Measurements from ENCODE around the gene MBD3. TPM values are rescaled to one million over a fixed set of nuclear protein-coding genes. Genes with fewer than 3 reads are reported as not detected.

MBD3 gene
- total RNA-seq, 1 experiment from 2014 or later = 128 TPM

- Mint-ChIP-seq H3K27ac (no peak overlapping the region), H3K4me1 (no peaks in the 10 kb centered on the region), H3K9me3 (no peaks in the 10 kb centered on the region; a peak in 2 of 5 replicates), H3K36me3 (ENCODE audit: insufficient read depth in 1 of 3, low read depth in 3 of 3) (no peaks in the 10 kb centered on the region; a peak in 1 of 7 replicates), H3K27me3 (ENCODE audit: low read depth) (peaks cover 19% of the 10 kb centered on the region), H3K4me3 (no peak overlapping the region)
- Histone ChIP-seq H3K23me2 (ENCODE audit: insufficient read length, low read depth, low read length, poor library complexity, severe bottlenecking) (peaks cover 4% of the 10 kb centered on the region), H3K4me2 (ENCODE audit: insufficient read depth, insufficient read length, low read length) (no peak overlapping the region), H3K27me3 (ENCODE audit: insufficient read depth, low read length) (no peaks in the 10 kb centered on the region), H3K4ac (ENCODE audit: low read depth, low read length) (no peak overlapping the region), H4K8ac (replicated peaks; ENCODE audit: insufficient read length, low read depth, low read length) (no peak overlapping the region), H4K91ac (ENCODE audit: insufficient read length, low read depth, low read length) (no peak overlapping the region), H3K79me2 (ENCODE audit: insufficient read depth, low read length) (no peaks in the 10 kb centered on the region), H2AFZ (ENCODE audit: low read length) (no peak overlapping the region), H2AK5ac (ENCODE audit: insufficient read length, low read length) (no peak overlapping the region), H3K9ac (ENCODE audit: extremely low read depth, insufficient read length, low read length) (no peak overlapping the region), H2BK12ac (ENCODE audit: insufficient read length, low read depth, low read length) (no peak overlapping the region), H3T11ph (ENCODE audit: low read length) (no peak overlapping the region), H2BK20ac (ENCODE audit: low read depth, low read length, poor library complexity, severe bottlenecking) (no peak overlapping the region), H3K4me1 (ENCODE audit: insufficient read depth, low read length) (no peaks in the 10 kb centered on the region), H3K18ac (ENCODE audit: insufficient read length, low read depth, low read length) (no peak overlapping the region), H3K9me3 (ENCODE audit: control insufficient read depth, low read depth, low read length) (no peaks in the 10 kb centered on the region), H3K14ac (ENCODE audit: insufficient read depth, low read length) (no peak overlapping the region), H2BK5ac (ENCODE audit: insufficient read length, low read length) (no peak overlapping the region), H3K79me1 (ENCODE audit: insufficient read depth, low read depth, low read length, poor library complexity, severe bottlenecking) (no peaks in the 10 kb centered on the region), H2BK120ac (ENCODE audit: low read depth, low read length, poor library complexity, severe bottlenecking) (no peak overlapping the region), H2BK15ac (ENCODE audit: low read depth, low read length) (no peak overlapping the region), H4K20me1 (ENCODE audit: control insufficient read depth, insufficient read depth, insufficient read length) (no peaks in the 10 kb centered on the region), H3K27ac (ENCODE audit: insufficient read length, low read depth, low read length) (no peak overlapping the region), H3K23ac (ENCODE audit: insufficient read length, low read depth, low read length) (no peak overlapping the region), H4K5ac (ENCODE audit: insufficient read length, low read depth, low read length) (no peak overlapping the region), H3K56ac (ENCODE audit: insufficient read length, low read depth, low read length) (no peak overlapping the region)
- 100% methylated on average over 3 of the region's 4 CpGs for WGBS (ENCODE audit: extremely low coverage, insufficient read length, low lambda C conversion rate)
- DNase-seq = no peak
- TF ChIP-seq CTCF (conservative IDR thresholded peaks at IDR 0.05) = no peak
Observed at GRCh38 chr19:1549332-1549945, 43.2 kb downstream of the MBD3 start.

Data from H9 (cell line).